Muscle of back (tissue), 11 donors: Measurements from ENCODE around the gene TIFAB. TPM values are rescaled to one million over a fixed set of nuclear protein-coding genes. Genes with fewer than 3 reads are reported as not detected.
A peak's percentile ranks its signal among the peaks of the same experiment; 100 is the strongest.

Experiments used
- DNase-seq, 3 donors: peaks; one replicate each; pipeline versions ENCODE4 v3.0.0 to v3.0.0-alpha.2; 2013
- polyA plus RNA-seq, 10 donors: library from polyadenylated mRNA; unstranded; fragments of 120-200 nt; gene quantifications; one replicate each; pipeline ENCODE4 v1.2.1, GENCODE V29; 2013; ENCODE audit not compliant: insufficient read length in 10 of 10

TIFAB gene
- polyA plus RNA-seq, 10 donors = 0.05 to 0.33 (median 0.17) TPM

GRCh38 chr5:135443161-135443960 lies 8.8 kb downstream of the TIFAB start:
- peak in 1 of 3 donors; percentile 71 for DNase-seq

GRCh38 chr5:135442431-135443160 lies 9.6 kb downstream of the TIFAB start:
- DNase-seq = no peak

- DNase-seq = no peak
These were observed 10.2 kb downstream of the TIFAB start for GRCh38 chr5:135441919-135442318.

GRCh38 chr5:135441350-135441831 lies 10.8 kb downstream of the TIFAB start:
- DNase-seq = peak in 1 of 3 donors; percentile 79

GRCh38 chr5:135440916-135441315 lies 11.2 kb downstream of the TIFAB start:
- peak in 1 of 3 donors; percentile 70 for DNase-seq

- DNase-seq = peak in 1 of 3 donors; percentile 76
These were observed 12.6 kb downstream of the TIFAB start for GRCh38 chr5:135439231-135440205.

GRCh38 chr5:135438636-135439221 lies 13.4 kb downstream of the TIFAB start:
- no peak for DNase-seq

GRCh38 chr5:135437796-135438560 lies 14.2 kb downstream of the TIFAB start:
- DNase-seq = peak; percentile 80 to 94 (median 91)

GRCh38 chr5:135437422-135437795 lies 14.7 kb downstream of the TIFAB start:
- peak in 1 of 3 donors; percentile 70 for DNase-seq

- DNase-seq = no peak
These were observed 15.2 kb downstream of the TIFAB start for GRCh38 chr5:135436951-135437418.

GRCh38 chr5:135435467-135436330 lies 16.5 kb downstream of the TIFAB start:
- no peak for DNase-seq

- DNase-seq = no peak
These were observed 17.3 kb downstream of the TIFAB start for GRCh38 chr5:135434591-135435466.

GRCh38 chr5:135433681-135434426 lies 18.3 kb downstream of the TIFAB start:
- DNase-seq = peak in 1 of 3 donors; percentile 72

GRCh38 chr5:135432113-135432512 lies 20.0 kb downstream of the TIFAB start:
- DNase-seq = no peak

- DNase-seq = no peak
These were observed 22.1 kb downstream of the TIFAB start for GRCh38 chr5:135430135-135430437.

- DNase-seq = peak in 2 of 3 donors; percentile 49 to 71
These were observed 22.6 kb downstream of the TIFAB start for GRCh38 chr5:135429301-135430134.

- DNase-seq = no peak
These were observed 23.6 kb downstream of the TIFAB start for GRCh38 chr5:135428586-135428985.
